ENCODE results near the gene ADCY5. TPM values are rescaled to one million over a fixed set of nuclear protein-coding genes. Genes with fewer than 3 reads are reported as not detected.

Gene ADCY5
- total RNA-seq, 1 donor from 2014 or later = not detected

- no peak for TF ChIP-seq CTCF (IDR thresholded peaks at IDR 0.05; ENCODE audit: insufficient read depth, low read length, severe bottlenecking)
- Histone ChIP-seq H3K36me3 (ENCODE audit: control insufficient read depth, insufficient read depth, low read length) (no peaks in the 10 kb centered on the region), H3K27me3 (ENCODE audit: control insufficient read depth, insufficient read depth, low read length) (no peaks in the 10 kb centered on the region), H3K4me3 (ENCODE audit: low read depth, low read length) (no peak overlapping the region)
- no peak for FAIRE-seq
- no peak for DNase-seq (ENCODE audit: low read depth)
These were observed 151.9 kb downstream of the ADCY5 start for GRCh38 chr3:123296836-123297626.

- Histone ChIP-seq H3K36me3 (ENCODE audit: control insufficient read depth, insufficient read depth, low read length) (no peaks in the 10 kb centered on the region), H3K27me3 (ENCODE audit: control insufficient read depth, insufficient read depth, low read length) (no peaks in the 10 kb centered on the region), H3K4me3 (ENCODE audit: low read depth, low read length) (no peak overlapping the region)
- no peak for DNase-seq (ENCODE audit: low read depth)
- FAIRE-seq = no peak
- TF ChIP-seq CTCF (IDR thresholded peaks at IDR 0.05; ENCODE audit: insufficient read depth, low read length, severe bottlenecking) = no peak
These were observed 152.6 kb downstream of the ADCY5 start for GRCh38 chr3:123296261-123296660.

GRCh38 chr3:123295901-123296250 is 153.0 kb downstream of the ADCY5 start:
- no peak for FAIRE-seq
- Histone ChIP-seq H3K27me3 (ENCODE audit: control insufficient read depth, insufficient read depth, low read length) (no peaks in the 10 kb centered on the region), H3K4me3 (ENCODE audit: low read depth, low read length) (no peak overlapping the region), H3K36me3 (ENCODE audit: control insufficient read depth, insufficient read depth, low read length) (no peaks in the 10 kb centered on the region)
- no peak for DNase-seq (ENCODE audit: low read depth)
- no peak for TF ChIP-seq CTCF (IDR thresholded peaks at IDR 0.05; ENCODE audit: insufficient read depth, low read length, severe bottlenecking)

- H3K36me3 ChIP-seq (ENCODE audit: control insufficient read depth, insufficient read depth, low read length) = no peaks in the 10 kb centered on the region
- no peak for TF ChIP-seq CTCF (IDR thresholded peaks at IDR 0.05; ENCODE audit: insufficient read depth, low read length, severe bottlenecking)
- H3K27me3 ChIP-seq (ENCODE audit: control insufficient read depth, insufficient read depth, low read length) = no peaks in the 10 kb centered on the region
- no peak for FAIRE-seq
- DNase-seq (ENCODE audit: low read depth) = no peak
- no peak overlapping the region for H3K4me3 ChIP-seq (ENCODE audit: low read depth, low read length)
These were observed 153.6 kb downstream of the ADCY5 start for GRCh38 chr3:123295171-123295900.

- no peak for TF ChIP-seq CTCF (IDR thresholded peaks at IDR 0.05; ENCODE audit: insufficient read depth, low read length, severe bottlenecking)
- FAIRE-seq (no peak), DNase-seq (ENCODE audit: low read depth) (no peak)
- Histone ChIP-seq H3K27me3 (ENCODE audit: control insufficient read depth, insufficient read depth, low read length) (no peaks in the 10 kb centered on the region), H3K4me3 (ENCODE audit: low read depth, low read length) (no peak overlapping the region), H3K36me3 (ENCODE audit: control insufficient read depth, insufficient read depth, low read length) (no peaks in the 10 kb centered on the region)
These were observed 154.5 kb downstream of the ADCY5 start for GRCh38 chr3:123294296-123294938.

All from bronchial epithelial cell (primary cell).